HepG2 (cell line): ENCODE data around the gene C3orf22. TPM values are rescaled to one million over a fixed set of nuclear protein-coding genes. Genes with fewer than 3 reads are reported as not detected.

ENCODE experiments used
- ATAC-seq: fragments of 200-7000 bp; cut with Tn5 transposase; 3 replicates; pipeline ENCODE4 v1.9.1; 2020; ENCODE audit warnings: mild to moderate bottlenecking, moderate library complexity
- BruUV-seq: library from RNA; stranded (reverse); fragments of 400-500 nt; replicated peaks from 2 replicates; lab custom pipeline; 2021; lab: Mats Ljungman, UMichigan
- CTCF ChIA-PET: fragments of 300-600 bp; formaldehyde crosslinking; extraction: SDS; loops from one replicate; lab custom pipeline; 2021; ENCODE audit warnings: low total read pairs, inconsistent platforms, low intra/inter-chr PET ratio; lab: Yijun Ruan, JAX
- POLR2A ChIA-PET: fragments of 350-600 bp; sonication (Branson Sonifier 250); formaldehyde crosslinking; loops from one replicate; lab custom pipeline; 2020; ENCODE audit warnings: antibody characterized with exemption, inconsistent platforms; lab: Yijun Ruan, JAX
- DNase-seq: peaks from one replicate; pipeline ENCODE4 v3.0.0-alpha.2; 2015; ENCODE audit warnings: low spot score
- FAIRE-seq: peaks from 3 replicates; lab custom pipeline; 2011; peaks lifted over from hg19 to GRCh38; lab: Jason Lieb, UNC
- H2AFZ ChIP-seq: one replicate; pipeline ENCODE4 v1.6.1; 2011; ENCODE audit warnings: low read length, inconsistent platforms
- H3K27ac ChIP-seq: fragments of 300-600 bp; 3 replicates; pipeline ENCODE4 v1.8.0; 2011; ENCODE audit warnings: mixed run types, mild to moderate bottlenecking, mixed read lengths, low read length, inconsistent platforms; ENCODE audit not compliant: insufficient read depth; ENCODE audit errors: extremely low read length
- H3K27me3 ChIP-seq, 2 experiments: fragments of 200-600 bp in 1 of 2; 2 replicates in 1 of 2; 3 replicates in 1 of 2; pipeline versions ENCODE4 v1.6.0 to v1.8.0; 2011; ENCODE audit warnings: low read length in 2 of 2, mild to moderate bottlenecking in 2 of 2, moderate library complexity in 2 of 2, inconsistent platforms in 1 of 2; ENCODE audit not compliant: insufficient read depth in 2 of 2, control insufficient read depth in 1 of 2
- H3K36me3 ChIP-seq, 2 experiments: fragments of 200-600 bp in 1 of 2; replicated peaks in 1 of 2; 2 replicates in 1 of 2; 3 replicates in 1 of 2; pipeline versions ENCODE4 v1.5.1 to v1.8.0; 2011; ENCODE audit warnings: low read length in 2 of 2, inconsistent platforms in 1 of 2; ENCODE audit not compliant: insufficient read depth in 2 of 2, control insufficient read depth in 1 of 2
- H3K4me1 ChIP-seq: 2 replicates; pipeline ENCODE4 v1.5.1; 2012; ENCODE audit warnings: low read length, inconsistent platforms; ENCODE audit not compliant: insufficient read depth
- H3K4me2 ChIP-seq: 2 replicates; pipeline ENCODE4 v1.6.0; 2011; ENCODE audit warnings: low read depth, low read length, inconsistent platforms
- H3K4me3 ChIP-seq, 3 experiments: fragments of 200-600 bp in 1 of 3; sonication (generic), shearing (Covaris generic) in 1 of 3; replicated peaks in 1 of 3; 2 replicates each; pipeline ENCODE4 v1.5.1; 2011 to 2016; ENCODE audit warnings: low read length in 3 of 3, inconsistent platforms in 2 of 3, low read depth in 2 of 3, mild to moderate bottlenecking in 2 of 3, control low read depth in 1 of 3, mixed read lengths in 1 of 3; ENCODE audit not compliant: insufficient read depth in 1 of 3
- H3K79me2 ChIP-seq: one replicate; pipeline ENCODE4 v1.6.1; 2011; ENCODE audit warnings: low read length, inconsistent platforms; ENCODE audit not compliant: insufficient read depth
- H3K9ac ChIP-seq: 2 replicates; pipeline ENCODE4 v1.6.0; 2011; ENCODE audit warnings: mild to moderate bottlenecking, low read depth, low read length, inconsistent platforms; ENCODE audit not compliant: insufficient read depth
- H3K9me3 ChIP-seq: 2 replicates; pipeline ENCODE4 v1.5.1; 2012; ENCODE audit warnings: mild to moderate bottlenecking, low read length
- H4K20me1 ChIP-seq: 2 replicates; pipeline ENCODE4 v1.6.0; 2011; ENCODE audit warnings: inconsistent platforms, mild to moderate bottlenecking, low read length, moderate library complexity; ENCODE audit not compliant: insufficient read depth
- ARHGAP35 ChIP-seq: sonication (generic); formaldehyde crosslinking; IDR thresholded peaks from 2 replicates; pipeline ENCODE4 v1.9.0; 2022; ENCODE audit warnings: mild to moderate bottlenecking, inconsistent platforms, moderate library complexity, missing genetic modification reagents, borderline replicate concordance
- CTCF ChIP-seq: sonication (generic); formaldehyde crosslinking; IDR thresholded peaks from 2 replicates; pipeline ENCODE4 v1.5.0; 2020; ENCODE audit warnings: mild to moderate bottlenecking, missing genetic modification reagents, moderate library complexity
- MEIS1 ChIP-seq: sonication (generic); formaldehyde crosslinking; IDR thresholded peaks from 2 replicates; pipeline ENCODE4 v1.9.0; 2021; ENCODE audit warnings: mild to moderate bottlenecking, missing genetic modification reagents, moderate library complexity, borderline replicate concordance
- RELA ChIP-seq: sonication (generic); formaldehyde crosslinking; IDR thresholded peaks from 2 replicates; pipeline ENCODE4 v1.4.0; 2020; ENCODE audit warnings: missing genetic modification reagents
- SPEN ChIP-seq: sonication (generic); formaldehyde crosslinking; IDR thresholded peaks from 2 replicates; pipeline ENCODE4 v1.5.1; 2020; ENCODE audit warnings: low read depth, mild to moderate bottlenecking, missing genetic modification reagents
- ZNF138 ChIP-seq: sonication (generic); formaldehyde crosslinking; IDR thresholded peaks from 2 replicates; pipeline ENCODE4 v1.5.0; 2020; ENCODE audit warnings: mild to moderate bottlenecking, low read depth, missing genetic modification reagents
- ZNF251 ChIP-seq: sonication (generic); formaldehyde crosslinking; IDR thresholded peaks from 2 replicates; pipeline ENCODE4 v1.9.0; 2021; ENCODE audit warnings: mild to moderate bottlenecking, missing genetic modification reagents
- ZNF441 ChIP-seq: sonication (generic); formaldehyde crosslinking; IDR thresholded peaks from 2 replicates; pipeline ENCODE4 v1.7.0; 2021; ENCODE audit warnings: missing genetic modification reagents, borderline replicate concordance
- ZNF460 ChIP-seq: sonication (generic); formaldehyde crosslinking; IDR thresholded peaks from 2 replicates; pipeline ENCODE4 v1.5.1; 2020; ENCODE audit warnings: missing genetic modification reagents, mild to moderate bottlenecking, borderline replicate concordance
- ZNF496 ChIP-seq: sonication (generic); formaldehyde crosslinking; IDR thresholded peaks from 2 replicates; pipeline ENCODE4 v1.8.1; 2023; ENCODE audit warnings: mild to moderate bottlenecking, moderate library complexity, missing genetic modification reagents; ENCODE audit not compliant: insufficient replicate concordance
- ZNF878 ChIP-seq: sonication (generic); formaldehyde crosslinking; IDR thresholded peaks from 2 replicates; pipeline ENCODE4 v1.8.1; 2023; ENCODE audit warnings: mild to moderate bottlenecking, missing genetic modification reagents, moderate library complexity
- WGBS: methylation state at CpG from one replicate; pipeline ENCODE4 v1.1.6; 2017; ENCODE audit warnings: low lambda C conversion rate; 5-methylcytosine and 5-hydroxymethylcytosine counted together
- in situ Hi-C: cut with HindIII; loops from 2 replicates; pipeline ENCODE4 v1.10.0; 2017; ENCODE audit warnings: low pct_unique_long_range_greater_than_20kb; ENCODE audit not compliant: extremely low pct_ligation_motif_present
- intact Hi-C: fragments of 100-400 bp; cut with micrococcal nuclease; formaldehyde crosslinking; loops from one replicate; pipeline ENCODE4 v1.10.0; 2022; ENCODE audit not compliant: unreplicated experiment
- polyA plus RNA-seq, 8 experiments: library from polyadenylated mRNA; depleted of rRNA in 3 of 8; stranded (reverse) in 7 of 8; unstranded in 1 of 8; fragments of >200 nt; fragmentation: Illumina TruSeq in 4 of 8; extraction: Trizol in 4 of 8; gene quantifications; 2 replicates each; pipeline versions ENCODE4 v1.2.1 to v1.2.3, GENCODE V29; 2011 to 2016; ENCODE audit warnings: low read depth in 4 of 8, missing spikeins in 1 of 8, mixed read lengths in 1 of 8; ENCODE audit not compliant: insufficient read depth in 1 of 8
- total RNA-seq, 5 experiments: library from RNA; depleted of rRNA; stranded (reverse); fragments of >200 nt; fragmentation: Illumina TruSeq; extraction: Trizol; gene quantifications; 2 replicates each; pipeline ENCODE4 v1.2.3, GENCODE V29; 2016; ENCODE audit warnings: low read depth in 1 of 5

The C3orf22 gene
- total and polyA plus RNA-seq, 2 of the 13 experiments (the other 11 are each of a cell fraction or from before 2014, with no cell fraction given) = not detected

GRCh38 chr3:126548556-126549466, 9.9 kb downstream of the C3orf22 start:
- H3K4me3 ChIP-seq = no peak overlapping the region
- no peaks in the 10 kb centered on the region for H3K79me2 ChIP-seq
- intact Hi-C loops = no loop called here
- peaks cover 8% of the 10 kb centered on the region; the same call in 1 of the 2 replicates for H3K4me1 ChIP-seq
- in situ Hi-C loops = no loop called here
- no peak for FAIRE-seq
- no peak for DNase-seq
- H2AFZ ChIP-seq = peak overlapping the region; percentile 68
- no peak for TF ChIP-seq ZNF251 (CRISPR knock-in tag)
- TF ChIP-seq RELA (CRISPR knock-in tag) = no peak
- TF ChIP-seq SPEN (CRISPR knock-in tag) = no peak
- TF ChIP-seq CTCF = peak; percentile 20; the same call in 1 of the 2 replicates
- H3K9me3 ChIP-seq = no peaks in the 10 kb centered on the region
- WGBS = 26% methylated on average over 6 of the region's 9 CpGs
- ChIA-PET CTCF (no interaction called here), POLR2A (interaction anchor here (0.8 kb wide), 1 partner anchor 20 kb away, joined by 4 read pairs; no protein-coding TSS in a partner anchor)
- no peak overlapping the region for H3K9ac ChIP-seq
- H3K27me3 ChIP-seq = peaks cover 5 to 27% of the 10 kb centered on the region in 2 experiments; a peak in 2 of 5 replicates
- BruUV-seq = no TSS peak
- H3K4me2 ChIP-seq = no peak overlapping the region
- H3K36me3 ChIP-seq = no peaks in the 10 kb centered on the region
- peak; percentile 8; the same call in 1 of the 3 replicates for ATAC-seq
- no peak overlapping the region for H3K27ac ChIP-seq
- H4K20me1 ChIP-seq = no peaks in the 10 kb centered on the region

- POLR2A ChIA-PET = no interaction called here
- no peak overlapping the region for H2AFZ ChIP-seq
- peaks cover 8% of the 10 kb centered on the region; the same call in 1 of the 2 replicates for H3K4me1 ChIP-seq
- DNase-seq (no peak), ATAC-seq (no peak), FAIRE-seq (no peak)
- TF ChIP-seq ZNF441 (CRISPR knock-in tag) (no peak), ZNF496 (CRISPR knock-in tag) (no peak), ARHGAP35 (CRISPR knock-in tag) (no peak), ZNF460 (CRISPR knock-in tag) (no peak), ZNF878 (no peak), MEIS1 (CRISPR knock-in tag) (no peak), ZNF138 (CRISPR knock-in tag) (no peak)
- in situ Hi-C loops (no loop called here), intact Hi-C loops (no loop called here)
- H3K9ac ChIP-seq = no peak overlapping the region
- H3K36me3 ChIP-seq = peaks cover 4 to 8% of the 10 kb centered on the region in 2 experiments; a peak in 3 of 5 replicates
- H4K20me1 ChIP-seq = no peaks in the 10 kb centered on the region
- no peaks in the 10 kb centered on the region for H3K79me2 ChIP-seq
- no TSS peak for BruUV-seq
- no peak overlapping the region for H3K4me3 ChIP-seq
- CTCF ChIA-PET = no interaction called here
- peaks cover 3 to 22% of the 10 kb centered on the region in 2 experiments; a peak in 2 of 5 replicates for H3K27me3 ChIP-seq
- WGBS = no CpG with 5 or more reads among the region's 1 CpG
- no peaks in the 10 kb centered on the region for H3K9me3 ChIP-seq
- H3K4me2 ChIP-seq = no peak overlapping the region
- no peak overlapping the region for H3K27ac ChIP-seq
Observed at GRCh38 chr3:126547721-126548120, 11.0 kb downstream of the C3orf22 start.
